GM18505 (cell line): ENCODE measurements around the gene SH3TC1.

Experiments used
- ATAC-seq: cut with Tn5 transposase; IDR thresholded peaks from one replicate; pipeline ENCODE4 v1.9.1; 2021; ENCODE audit not compliant: unreplicated experiment
- POLR2A ChIP-seq: IDR thresholded peaks from 4 replicates; pipeline ENCODE4 v1.6.1; 2011; ENCODE audit warnings: borderline replicate concordance; ENCODE audit not compliant: insufficient read depth, insufficient read length; ENCODE audit errors: extremely low read depth

SH3TC1 gene

DNA sequence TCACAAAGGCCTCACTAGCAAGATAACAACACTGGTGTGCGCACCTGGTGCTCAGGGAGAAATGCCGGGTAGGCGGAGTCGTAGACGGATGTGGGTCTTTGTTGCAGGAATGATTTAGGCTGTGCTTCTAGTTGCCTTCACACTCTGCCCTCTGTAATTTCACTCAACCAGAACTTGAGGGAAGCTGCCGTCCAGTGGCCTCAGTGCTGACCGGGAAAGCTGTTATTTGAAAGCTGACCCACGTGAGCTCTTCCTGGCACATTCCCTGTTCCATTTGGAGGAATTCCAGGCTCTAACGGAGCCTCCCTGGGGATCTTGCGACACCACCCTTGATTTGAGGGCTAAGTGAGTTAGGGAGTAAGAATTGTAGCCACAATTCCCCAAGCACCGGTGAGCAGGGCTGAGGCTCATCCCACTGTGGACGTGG is 15.9 kb downstream of the SH3TC1 start:
- ATAC-seq, result no peak
- TF ChIP-seq POLR2A, result no peak

DNA sequence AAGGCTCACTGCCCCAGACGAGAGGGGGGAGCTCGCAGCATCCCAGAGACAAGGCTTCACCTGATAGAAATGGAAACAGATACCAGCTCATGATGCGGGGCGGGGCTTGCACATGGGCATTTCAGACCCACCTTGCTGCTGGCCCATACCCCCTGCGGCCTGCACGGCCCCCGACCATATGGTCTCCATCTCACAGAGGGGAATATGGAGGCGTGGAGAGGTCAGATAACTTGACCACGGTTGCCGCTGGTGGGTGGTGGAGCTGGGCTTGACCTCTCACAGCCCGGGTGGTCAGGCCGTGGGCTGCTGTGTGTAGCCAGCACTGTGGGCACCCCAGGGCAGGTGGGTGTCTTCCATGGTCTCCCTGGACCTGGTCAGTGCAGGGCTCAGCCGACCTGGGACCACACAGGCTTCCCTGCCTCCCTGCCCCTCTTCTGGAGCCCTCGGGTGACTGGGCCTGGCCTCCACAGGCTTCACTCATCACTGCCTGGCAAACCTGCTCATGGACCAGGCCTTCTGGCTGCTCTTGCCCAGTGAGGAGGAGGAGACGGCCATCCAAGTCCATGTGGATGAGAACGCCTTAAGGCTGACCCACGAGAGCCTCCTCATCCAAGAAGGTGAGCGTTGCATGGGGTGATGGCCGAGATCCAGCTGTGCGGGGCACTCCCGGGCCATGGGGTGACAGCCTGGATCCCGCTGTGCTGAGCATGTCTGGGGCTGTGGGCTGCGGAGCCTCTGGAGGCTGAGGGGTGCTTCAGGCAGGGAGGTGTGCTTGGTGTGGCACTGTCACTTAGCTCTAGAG is 16.8 kb downstream of the SH3TC1 start:
- TF ChIP-seq POLR2A, result no peak
- no peak for ATAC-seq

DNA sequence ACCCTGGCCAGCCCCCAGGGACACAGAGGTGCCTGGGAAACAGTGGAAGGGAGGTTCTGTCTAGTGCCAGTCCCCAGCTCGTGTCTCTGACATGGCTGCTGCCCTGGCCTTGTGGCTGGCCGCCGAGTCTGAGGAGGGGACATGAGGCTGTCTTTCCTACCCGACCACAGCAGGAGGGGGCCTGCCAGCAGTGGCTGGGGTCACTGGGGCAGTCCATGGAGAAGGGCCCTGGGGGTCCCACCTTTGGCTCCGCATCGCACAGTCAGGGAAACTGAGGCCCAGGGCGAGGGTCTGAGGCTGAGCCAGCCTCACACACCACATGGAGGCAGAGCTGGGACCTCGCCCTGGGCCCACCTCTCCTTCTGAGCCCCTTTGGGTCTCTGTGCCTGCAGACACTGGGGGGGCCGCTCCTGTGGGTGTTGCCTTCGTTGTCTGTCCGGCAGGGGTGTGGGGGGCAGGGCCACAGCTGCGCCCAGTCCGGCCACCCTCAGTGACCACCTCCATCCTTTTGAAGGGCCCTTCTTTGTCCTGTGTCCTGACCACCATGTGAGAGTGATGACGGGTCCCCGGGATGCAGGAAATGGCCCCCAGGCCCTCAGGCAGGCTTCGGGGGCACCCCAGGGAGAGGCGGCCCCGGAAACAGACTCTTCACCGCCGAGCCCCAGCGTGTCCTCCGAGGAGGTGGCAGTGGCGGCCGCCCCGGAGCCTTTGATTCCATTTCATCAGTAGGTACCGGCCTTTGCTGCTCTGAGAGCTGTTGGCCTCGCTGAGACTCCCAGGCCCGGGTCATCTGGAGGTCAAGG is 17.6 kb downstream of the SH3TC1 start:
- no peak for TF ChIP-seq POLR2A
- ATAC-seq, result no peak

DNA sequence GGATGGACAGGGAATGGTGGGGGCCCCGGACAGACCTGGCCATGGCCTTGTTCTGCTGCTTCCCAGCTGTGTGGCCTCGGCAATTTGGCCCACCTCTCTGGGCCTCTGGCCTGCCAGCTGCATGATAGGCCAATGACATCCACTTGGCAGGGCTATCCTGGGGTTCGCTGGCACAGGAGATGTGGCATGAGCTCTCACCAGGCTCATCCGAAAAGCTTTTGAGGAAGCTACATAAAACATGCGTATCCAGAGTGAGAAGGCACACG is 18.1 kb downstream of the SH3TC1 start:
- no peak for TF ChIP-seq POLR2A
- no peak for ATAC-seq

DNA sequence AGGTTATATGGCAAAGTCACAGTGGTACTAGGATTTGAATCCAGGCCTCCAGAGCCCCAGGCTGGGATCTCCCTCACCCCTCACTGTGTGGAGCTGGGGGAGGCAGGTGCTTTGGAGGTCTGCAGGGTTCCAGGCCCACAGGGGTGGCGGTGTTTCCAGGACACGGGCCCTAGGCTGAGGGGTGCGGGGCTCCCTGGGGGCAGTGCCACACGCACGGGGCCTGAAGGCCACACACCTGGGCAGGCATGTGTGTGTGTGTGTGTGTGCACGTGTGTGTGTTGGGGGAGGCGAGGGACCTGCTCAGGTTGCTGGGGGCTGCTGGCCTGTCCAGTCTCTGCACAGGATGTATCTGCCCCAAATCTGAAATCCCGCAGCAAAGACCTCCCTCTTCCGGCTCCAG is 18.8 kb downstream of the SH3TC1 start:
- no peak for TF ChIP-seq POLR2A
- no peak for ATAC-seq

DNA sequence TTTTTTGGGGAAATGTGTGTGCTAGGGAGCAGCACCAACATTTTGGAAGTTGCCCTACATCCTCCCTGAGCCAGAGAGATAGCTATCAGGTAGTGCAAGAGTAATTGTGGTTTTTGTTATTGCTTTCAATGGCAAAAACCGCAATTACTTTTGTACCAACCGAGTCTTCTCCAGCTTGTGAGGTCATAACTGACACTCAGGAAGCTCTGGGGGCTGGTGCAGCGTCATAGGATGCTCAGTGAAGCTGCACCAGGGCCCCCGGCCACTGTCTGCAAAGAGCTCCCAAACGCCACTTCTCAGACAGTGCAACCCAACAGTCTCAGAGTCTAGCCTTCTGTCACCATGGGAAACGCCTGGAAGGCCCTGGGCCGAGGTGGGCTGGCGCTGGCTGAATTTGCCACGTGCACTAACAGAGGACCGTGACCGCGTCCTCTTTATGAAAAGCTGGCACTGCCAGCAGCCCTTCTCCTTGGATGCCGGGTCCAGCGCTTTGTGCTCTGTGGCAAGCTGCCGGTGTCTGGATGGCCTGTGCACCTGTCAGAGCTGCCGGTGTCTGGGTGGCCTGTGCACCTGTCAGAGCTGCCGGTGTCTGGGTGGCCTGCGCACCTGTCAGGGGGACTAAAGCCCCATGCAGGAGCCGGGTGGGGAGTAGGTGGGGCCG is 19.4 kb downstream of the SH3TC1 start:
- no peak for ATAC-seq
- TF ChIP-seq POLR2A, result no peak

DNA sequence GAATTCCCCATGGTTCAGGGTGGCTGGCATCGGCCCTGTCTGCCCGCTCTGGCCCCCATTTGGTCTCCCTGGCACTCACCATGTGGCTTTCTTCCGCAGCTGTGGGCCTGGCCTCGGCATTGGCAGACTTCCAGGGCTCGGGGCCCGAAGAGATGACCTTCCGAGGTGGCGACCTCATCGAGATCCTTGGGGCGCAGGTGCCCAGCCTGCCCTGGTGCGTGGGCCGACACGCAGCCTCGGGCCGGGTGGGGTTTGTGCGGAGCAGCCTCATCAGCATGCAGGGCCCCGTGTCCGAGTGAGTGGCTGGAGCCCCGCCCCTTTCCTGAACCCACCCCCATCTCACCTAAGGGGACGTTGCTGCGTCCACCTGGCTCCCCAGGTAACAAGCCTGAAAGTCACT is 20.1 kb downstream of the SH3TC1 start:
- no peak for ATAC-seq
- no peak for TF ChIP-seq POLR2A

DNA sequence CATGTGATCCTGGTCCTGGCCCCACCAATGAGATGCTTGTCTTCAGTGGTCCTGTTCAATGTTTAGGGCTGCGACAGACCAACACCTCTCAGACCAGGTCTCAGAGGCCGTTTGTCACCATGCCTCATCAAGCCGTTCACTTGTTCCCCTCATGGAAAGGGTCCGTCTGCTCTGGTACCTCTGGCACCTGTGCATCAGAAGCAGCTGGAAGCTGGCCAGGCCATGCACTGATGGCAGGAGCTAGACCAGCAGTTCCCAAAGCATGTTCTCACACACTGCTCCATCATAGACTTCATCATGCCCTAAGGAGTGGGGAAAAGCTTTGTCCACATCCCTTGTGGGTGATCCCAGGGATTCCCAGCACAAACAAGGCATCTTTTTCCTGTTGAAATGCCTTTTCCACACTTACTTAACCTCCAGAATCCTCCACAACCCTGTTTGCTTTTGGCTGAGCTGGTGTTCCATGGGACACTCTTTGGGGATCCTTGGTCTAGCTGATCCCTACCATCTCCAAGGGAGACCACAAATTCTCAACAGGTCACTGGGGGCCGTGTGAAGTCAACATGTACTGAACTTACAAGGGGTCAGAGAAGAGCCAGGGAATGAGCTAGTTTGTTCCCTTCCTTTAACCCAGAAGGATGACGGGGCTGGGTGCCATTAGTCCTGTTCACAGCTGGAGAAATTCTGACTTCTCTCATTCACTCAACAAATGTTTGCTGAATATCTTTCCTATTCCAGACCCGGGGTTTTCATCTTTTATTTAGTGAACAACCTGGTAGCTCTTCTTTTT is 21.8 kb downstream of the SH3TC1 start:
- ATAC-seq, result no peak
- no peak for TF ChIP-seq POLR2A

DNA sequence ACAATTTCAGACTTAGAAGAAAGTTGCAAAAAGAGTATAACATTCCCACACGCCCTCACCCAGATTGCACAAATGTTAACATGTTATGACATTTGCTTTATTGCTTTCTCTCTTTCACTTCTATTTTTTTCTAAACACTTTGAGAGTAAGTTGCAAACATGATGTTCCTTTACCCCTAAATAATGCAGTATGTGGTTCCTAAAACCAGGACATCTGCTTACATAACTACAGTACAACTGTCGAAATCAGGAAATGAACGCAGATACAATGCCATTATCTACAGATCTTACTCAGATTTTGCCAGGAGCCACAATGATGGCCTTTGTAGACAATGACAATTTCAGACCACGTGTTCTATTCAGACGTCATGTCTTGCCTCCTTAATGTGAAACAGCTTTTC is 22.4 kb downstream of the SH3TC1 start:
- no peak for TF ChIP-seq POLR2A
- ATAC-seq, result peak; percentile 48

DNA sequence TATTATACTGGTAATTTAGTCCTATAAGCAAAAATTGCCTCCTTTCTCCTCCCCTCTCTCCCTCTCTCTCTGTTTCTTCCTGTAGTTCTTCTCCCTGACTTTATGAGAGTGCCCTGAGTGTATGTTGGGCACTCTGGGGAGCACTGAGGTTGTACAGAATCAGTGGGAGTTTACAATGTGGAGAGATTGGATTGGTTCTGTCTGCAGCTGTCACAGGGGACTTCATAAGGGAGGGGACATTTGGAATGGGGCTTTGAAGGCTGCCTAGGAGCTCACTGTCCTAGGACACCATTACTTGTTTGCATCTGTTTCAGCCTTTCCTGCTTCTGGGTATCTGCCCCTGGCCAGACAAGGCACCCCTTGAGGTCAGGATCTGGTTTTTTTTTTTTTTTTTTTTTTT is 22.9 kb downstream of the SH3TC1 start:
- ATAC-seq, result no peak
- no peak for TF ChIP-seq POLR2A

DNA sequence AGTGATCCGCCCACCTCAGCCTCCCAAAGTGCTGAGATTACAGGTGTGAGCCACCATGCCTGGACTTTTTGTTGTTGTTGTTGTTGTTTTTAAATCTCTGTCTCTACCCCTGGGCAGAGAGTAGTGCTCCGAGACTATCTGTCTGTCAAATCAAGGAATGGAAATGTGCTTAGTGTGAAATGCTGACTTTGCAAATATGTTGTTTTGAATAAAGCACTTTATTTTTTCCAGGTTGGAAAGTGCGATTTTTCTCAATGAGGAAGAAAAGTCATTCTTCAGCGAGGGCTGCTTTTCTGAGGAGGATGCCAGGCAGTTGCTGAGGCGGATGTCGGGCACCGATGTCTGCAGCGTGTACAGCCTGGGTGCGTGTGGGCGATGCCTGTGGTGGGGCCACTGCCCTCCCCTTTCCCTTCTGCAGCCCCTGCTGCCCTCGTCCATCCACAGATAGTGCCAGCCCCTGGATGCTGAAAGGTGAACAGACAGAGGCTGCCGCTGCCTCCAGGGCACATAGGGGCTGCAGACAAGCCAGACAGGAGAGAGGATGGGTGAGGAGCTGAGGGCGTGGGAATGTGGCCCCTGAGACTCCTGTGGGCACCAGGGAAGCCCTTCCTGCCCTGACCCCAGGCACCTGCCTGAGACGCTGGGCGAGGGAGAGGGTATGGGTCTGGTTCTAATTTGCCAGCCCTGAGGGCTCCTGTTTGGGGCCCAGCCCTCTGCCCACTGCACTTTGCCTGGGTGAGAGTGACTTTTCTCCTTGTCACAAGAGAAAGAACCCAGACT is 23.7 kb downstream of the SH3TC1 start:
- no peak for ATAC-seq

DNA sequence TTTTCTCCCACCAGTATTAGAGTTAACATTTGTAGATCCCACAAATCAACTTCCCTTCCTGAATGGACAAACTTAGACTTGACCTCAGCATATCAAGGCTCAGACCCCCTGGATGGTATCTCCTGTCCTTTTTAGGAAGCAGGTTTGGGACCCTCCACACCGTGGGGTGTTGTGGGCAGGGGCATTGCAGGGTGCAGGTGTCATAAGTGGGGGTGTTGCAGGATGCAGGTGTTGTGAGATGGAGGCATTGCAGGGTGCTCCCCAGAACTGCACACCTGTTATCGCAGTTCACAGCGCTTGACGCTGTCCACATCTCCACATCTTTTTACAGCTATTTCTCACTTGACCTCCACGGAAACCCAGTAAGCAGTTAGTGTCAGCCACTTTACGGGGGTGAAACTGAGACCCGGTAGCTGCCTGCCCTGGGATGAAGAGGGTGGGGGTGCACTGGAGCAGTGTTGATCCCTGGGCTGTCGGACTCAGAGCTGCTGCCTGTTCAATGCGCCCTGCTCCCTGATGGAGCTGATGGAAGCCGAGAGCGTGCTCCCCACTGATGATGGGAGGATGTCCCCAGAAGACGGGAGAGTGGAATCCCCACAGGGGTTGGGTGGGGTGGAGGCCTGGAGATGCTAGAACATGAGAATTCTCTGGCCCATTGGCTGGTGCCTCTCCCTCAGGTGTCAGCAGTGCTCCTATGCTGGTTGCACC is 25.3 kb downstream of the SH3TC1 start:
- ATAC-seq, result no peak
- no peak for TF ChIP-seq POLR2A

More for the DNA sequence above, 23.7 kb downstream of the SH3TC1 start:
- TF ChIP-seq POLR2A, result no peak
